Amniotic stem cell (primary cell): ENCODE measurements around the gene FAM3D.

ENCODE experiments used
- DNase-seq: peaks from one replicate; lab custom pipeline; 2025; lab: John Stamatoyannopoulos, UW

FAM3D gene

GRCh38 chr3:58627570-58627885 lies 39.0 kb downstream of the FAM3D start:
- DNase-seq: no peak

- no peak for DNase-seq
Measured at GRCh38 chr3:58626841-58627569, 39.6 kb downstream of the FAM3D start.

GRCh38 chr3:58625196-58625824 lies 41.3 kb downstream of the FAM3D start:
- DNase-seq: no peak

- DNase-seq: no peak
Measured at GRCh38 chr3:58624550-58624949, 42.0 kb downstream of the FAM3D start.

- DNase-seq: no peak
Measured at GRCh38 chr3:58623961-58624360, 42.6 kb downstream of the FAM3D start.

GRCh38 chr3:58623478-58623877 lies 43.1 kb downstream of the FAM3D start:
- DNase-seq: no peak

- DNase-seq: no peak
Measured at GRCh38 chr3:58622892-58623291, 43.7 kb downstream of the FAM3D start.

- DNase-seq: no peak
Measured at GRCh38 chr3:58622436-58622835, 44.1 kb downstream of the FAM3D start.

- no peak for DNase-seq
Measured at GRCh38 chr3:58621086-58621830, 45.3 kb downstream of the FAM3D start.

- no peak for DNase-seq
Measured at GRCh38 chr3:58620421-58620820, 46.2 kb downstream of the FAM3D start.

GRCh38 chr3:58617338-58617761 lies 49.2 kb downstream of the FAM3D start:
- no peak for DNase-seq

GRCh38 chr3:58613236-58614132 lies 53.1 kb downstream of the FAM3D start:
- no peak for DNase-seq

- no peak for DNase-seq
Measured at GRCh38 chr3:58612830-58613229, 53.7 kb downstream of the FAM3D start.

GRCh38 chr3:58609990-58610389 lies 56.6 kb downstream of the FAM3D start:
- no peak for DNase-seq

- no peak for DNase-seq
Measured at GRCh38 chr3:58608648-58609047, 57.9 kb downstream of the FAM3D start.

- DNase-seq: no peak
Measured at GRCh38 chr3:58607816-58608215, 58.8 kb downstream of the FAM3D start.

- no peak for DNase-seq
Measured at GRCh38 chr3:58606693-58607092, 59.9 kb downstream of the FAM3D start.

GRCh38 chr3:58604031-58604430 lies 62.5 kb downstream of the FAM3D start:
- no peak for DNase-seq

- no peak for DNase-seq
Measured at GRCh38 chr3:58603606-58604005, 63.0 kb downstream of the FAM3D start.

GRCh38 chr3:58597770-58598310 lies 68.7 kb downstream of the FAM3D start:
- DNase-seq: no peak

GRCh38 chr3:58596834-58597518 lies 69.6 kb downstream of the FAM3D start:
- no peak for DNase-seq
